SK-MEL-5 (cell line): Measurements from ENCODE around the gene NBPF20. TPM values are rescaled to one million over a fixed set of nuclear protein-coding genes. Genes with fewer than 3 reads are reported as not detected.
"Not testable (repeated sequence)": the region's sequence is repeated elsewhere in the genome, so short reads cannot be mapped to it uniquely, and the experiment has no call there.

Experiments
- DNase-seq: peaks from one replicate; pipeline ENCODE4 v3.0.0-alpha.2; 2016; ENCODE audit warnings: low read depth, low spot score
- in situ Hi-C: cut with HindIII; loops from 2 replicates; pipeline ENCODE4 v1.10.0; 2016; ENCODE audit warnings: low sequenced_read_pairs, high pct_unique_total_duplicates, low pct_unique_long_range_greater_than_20kb
- small RNA-seq, 2 experiments: library from RNA; depleted of rRNA; stranded (forward); fragments of <200 nt; gene quantifications; one replicate each; pipeline ENCODE3, GENCODE V24; 2014
- total RNA-seq: library from RNA; depleted of rRNA; stranded (reverse); fragments of >200 nt; shearing (Covaris generic); gene quantifications from 2 replicates; pipeline ENCODE4 v1.2.3, GENCODE V29; 2014; rRNA removed

NBPF20 gene
- total RNA-seq, 1 experiment from 2014 or later: 2.0 TPM

DNA sequence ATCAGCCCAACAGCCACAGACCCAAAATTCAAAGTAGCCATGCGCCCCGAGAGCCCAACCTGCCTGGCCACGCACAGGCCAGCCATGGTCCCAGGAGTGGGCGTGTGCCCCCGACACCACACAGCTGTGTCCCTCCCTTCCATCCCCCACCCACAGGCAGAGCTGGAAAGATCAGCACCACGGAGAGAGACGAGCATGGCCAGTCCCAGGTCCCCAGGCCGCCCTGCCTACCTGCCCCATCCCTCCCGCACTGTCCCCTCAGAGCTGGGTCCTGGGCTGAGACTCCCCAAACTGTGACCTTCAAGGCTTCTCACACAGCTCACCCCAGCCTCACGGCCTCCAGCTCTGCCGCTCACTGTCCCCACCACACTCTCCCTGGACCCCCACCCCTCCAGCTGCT lies 19.8 kb upstream of the NBPF20 start:
- DNase-seq, in situ Hi-C loops: not testable (repeated sequence)

GRCh38 chr1:145442340-145442739 lies 16.9 kb upstream of the NBPF20 start:
- in situ Hi-C loops, DNase-seq: not testable (repeated sequence)

- DNase-seq, in situ Hi-C loops: not testable (repeated sequence)
These were observed 6.2 kb upstream of the NBPF20 start for GRCh38 chr1:145431363-145432256.

GRCh38 chr1:145430830-145431229 lies 5.4 kb upstream of the NBPF20 start:
- DNase-seq: not testable (repeated sequence)

GRCh38 chr1:145429329-145429728 lies 3.9 kb upstream of the NBPF20 start:
- DNase-seq, in situ Hi-C loops: not testable (repeated sequence)

More at GRCh38 chr1:145430830-145431229, 5.4 kb upstream of the NBPF20 start:
- in situ Hi-C loops: not testable (repeated sequence)

DNA sequence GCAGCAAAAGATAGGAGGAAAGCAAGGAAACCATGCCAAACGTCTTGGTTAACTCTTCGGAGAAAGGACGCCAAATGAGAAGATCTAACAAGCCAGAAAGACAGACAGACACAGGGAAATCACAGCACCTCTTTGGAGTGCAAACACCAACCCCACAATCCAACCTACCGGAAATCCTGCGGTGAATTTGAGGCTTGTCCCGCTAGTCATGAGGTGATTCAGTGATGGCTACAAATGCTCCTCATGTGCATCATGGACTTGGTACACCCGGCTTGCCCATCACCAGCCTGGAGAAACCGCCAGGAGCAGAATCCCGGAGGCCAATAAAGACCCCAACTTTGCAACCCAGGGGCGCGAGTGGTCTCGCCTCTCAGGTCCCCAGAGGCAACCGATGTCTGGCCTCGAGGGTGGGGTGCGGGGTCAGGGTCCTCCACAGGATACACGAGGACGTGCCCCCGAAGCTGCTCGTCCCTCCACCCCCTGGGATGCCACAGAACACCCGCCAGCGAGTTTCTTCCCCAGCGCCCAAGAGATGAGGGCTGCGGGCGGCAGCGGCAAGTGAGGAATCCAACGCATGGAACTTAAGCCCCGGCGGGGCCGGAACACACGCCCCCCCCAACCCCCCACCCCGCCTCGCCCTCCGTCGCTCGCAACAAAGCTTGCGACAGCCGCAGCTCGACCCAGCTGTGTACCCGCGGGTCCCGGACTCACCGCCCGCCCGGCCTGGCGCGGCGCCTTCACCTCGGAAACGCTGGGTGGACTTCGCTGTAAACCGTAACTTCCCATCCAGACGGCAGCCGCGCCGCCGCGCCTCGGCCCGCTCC lies 579 bp downstream of the NBPF20 start:
- in situ Hi-C loops: not testable (repeated sequence)
- peak; percentile 40 for DNase-seq

- in situ Hi-C loops, DNase-seq: not testable (repeated sequence)
These were observed 10.3 kb downstream of the NBPF20 start for GRCh38 chr1:145415149-145415548.

- DNase-seq, in situ Hi-C loops: not testable (repeated sequence)
These were observed 18.1 kb downstream of the NBPF20 start for GRCh38 chr1:145407266-145407665.

DNA sequence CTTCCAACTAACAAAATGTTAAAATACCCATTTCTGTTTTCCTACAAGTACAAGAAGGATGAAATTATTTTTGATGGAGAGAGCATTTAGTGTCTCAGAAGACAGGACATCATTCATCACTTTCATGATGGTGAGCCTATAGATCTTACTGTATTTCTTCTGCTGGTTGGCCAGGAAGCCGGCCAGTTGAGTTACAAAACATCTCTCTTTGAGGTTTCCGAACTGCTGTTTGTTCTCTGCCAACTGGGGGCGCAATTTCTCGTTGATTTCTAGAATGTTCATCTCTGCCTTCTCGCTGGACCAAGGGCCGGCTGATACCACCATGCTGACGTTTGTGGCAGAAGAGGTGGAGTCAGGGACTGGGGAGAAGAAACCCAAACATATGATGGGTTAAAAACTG lies 20.5 kb downstream of the NBPF20 start:
- in situ Hi-C loops: not testable (repeated sequence)
- DNase-seq: peak; percentile 49

DNA sequence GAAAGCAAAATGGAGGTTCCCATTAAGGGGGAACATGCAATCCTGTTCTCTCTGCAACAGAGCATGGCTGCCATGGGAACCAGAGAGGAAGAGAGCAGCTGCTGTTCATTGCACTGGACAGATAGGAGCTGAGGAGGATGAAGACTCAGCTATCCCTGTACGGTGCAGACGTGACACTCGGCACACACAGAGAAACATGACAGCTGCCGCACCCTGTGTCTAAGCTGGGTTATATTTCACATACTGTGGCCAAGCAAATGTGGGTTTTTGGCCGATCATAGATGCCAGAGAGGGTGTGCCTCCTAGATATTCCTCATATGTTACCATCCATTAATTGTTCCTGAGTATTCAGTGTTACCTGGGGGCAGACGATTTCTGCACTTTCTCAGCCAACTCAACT lies 24.7 kb downstream of the NBPF20 start:
- DNase-seq, in situ Hi-C loops: not testable (repeated sequence)

Small RNA genes lying within 50 kb of the gene (small RNA-seq; reads per million reads assigned to genes)
- gene RF00003: 0.46 to 7.0 reads per million in 2 experiments

Other genes starting within 250 kb of the NBPF20 start
- gene PPIAL4D, start 183.4 kb downstream of the NBPF20 start, total RNA-seq: not detected in 2 replicates
- gene GPR89A, start 182.4 kb upstream of the NBPF20 start, total RNA-seq: 47.7 and 62.4 TPM in 2 replicates